C4-2B (cell line): ENCODE measurements around the gene ACTL8.
"Not testable (repeated sequence)": the region's sequence is repeated elsewhere in the genome, so short reads cannot be mapped to it uniquely, and the experiment has no call there.

Experiments used
- H3K27ac ChIP-seq: fragments of 450-650 bp; 2 replicates; pipeline ENCODE4 v1.5.1; 2017
- ZFX ChIP-seq: fragments of 450-650 bp; IDR thresholded peaks from 2 replicates; pipeline ENCODE4 v1.6.1; 2017
- TF ChIP-seq, protein P1 (sequence below): fragments of 450-650 bp; conservative IDR thresholded peaks from 2 replicates; pipeline ENCODE4 v1.5.1; 2017; ENCODE audit warnings: mild to moderate bottlenecking

The ACTL8 gene

DNA sequence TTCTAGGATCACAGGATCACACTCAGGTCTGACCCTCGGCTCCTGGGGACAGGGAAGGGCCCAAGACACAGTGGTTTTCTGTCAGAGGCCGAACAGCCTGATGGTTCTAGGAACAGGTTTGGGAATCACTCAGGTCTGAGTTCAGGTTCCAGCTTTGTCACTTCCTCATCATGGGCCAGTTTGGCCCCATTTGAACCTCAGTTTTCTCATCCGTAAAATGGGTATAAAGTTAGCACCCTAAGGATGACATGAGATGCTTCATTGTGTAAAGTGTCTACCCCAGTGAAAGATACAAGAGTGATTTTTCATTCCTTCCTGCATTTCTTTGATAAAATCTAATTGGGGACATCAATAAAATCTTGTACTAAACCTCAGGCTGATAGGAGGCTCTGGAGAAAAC is 11.2 kb upstream of the ACTL8 start:
- TF ChIP-seq, protein P1, sequence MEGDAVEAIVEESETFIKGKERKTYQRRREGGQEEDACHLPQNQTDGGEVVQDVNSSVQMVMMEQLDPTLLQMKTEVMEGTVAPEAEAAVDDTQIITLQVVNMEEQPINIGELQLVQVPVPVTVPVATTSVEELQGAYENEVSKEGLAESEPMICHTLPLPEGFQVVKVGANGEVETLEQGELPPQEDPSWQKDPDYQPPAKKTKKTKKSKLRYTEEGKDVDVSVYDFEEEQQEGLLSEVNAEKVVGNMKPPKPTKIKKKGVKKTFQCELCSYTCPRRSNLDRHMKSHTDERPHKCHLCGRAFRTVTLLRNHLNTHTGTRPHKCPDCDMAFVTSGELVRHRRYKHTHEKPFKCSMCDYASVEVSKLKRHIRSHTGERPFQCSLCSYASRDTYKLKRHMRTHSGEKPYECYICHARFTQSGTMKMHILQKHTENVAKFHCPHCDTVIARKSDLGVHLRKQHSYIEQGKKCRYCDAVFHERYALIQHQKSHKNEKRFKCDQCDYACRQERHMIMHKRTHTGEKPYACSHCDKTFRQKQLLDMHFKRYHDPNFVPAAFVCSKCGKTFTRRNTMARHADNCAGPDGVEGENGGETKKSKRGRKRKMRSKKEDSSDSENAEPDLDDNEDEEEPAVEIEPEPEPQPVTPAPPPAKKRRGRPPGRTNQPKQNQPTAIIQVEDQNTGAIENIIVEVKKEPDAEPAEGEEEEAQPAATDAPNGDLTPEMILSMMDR: no peak
- no peak for TF ChIP-seq ZFX
- H3K27ac ChIP-seq: no peak overlapping the region

DNA sequence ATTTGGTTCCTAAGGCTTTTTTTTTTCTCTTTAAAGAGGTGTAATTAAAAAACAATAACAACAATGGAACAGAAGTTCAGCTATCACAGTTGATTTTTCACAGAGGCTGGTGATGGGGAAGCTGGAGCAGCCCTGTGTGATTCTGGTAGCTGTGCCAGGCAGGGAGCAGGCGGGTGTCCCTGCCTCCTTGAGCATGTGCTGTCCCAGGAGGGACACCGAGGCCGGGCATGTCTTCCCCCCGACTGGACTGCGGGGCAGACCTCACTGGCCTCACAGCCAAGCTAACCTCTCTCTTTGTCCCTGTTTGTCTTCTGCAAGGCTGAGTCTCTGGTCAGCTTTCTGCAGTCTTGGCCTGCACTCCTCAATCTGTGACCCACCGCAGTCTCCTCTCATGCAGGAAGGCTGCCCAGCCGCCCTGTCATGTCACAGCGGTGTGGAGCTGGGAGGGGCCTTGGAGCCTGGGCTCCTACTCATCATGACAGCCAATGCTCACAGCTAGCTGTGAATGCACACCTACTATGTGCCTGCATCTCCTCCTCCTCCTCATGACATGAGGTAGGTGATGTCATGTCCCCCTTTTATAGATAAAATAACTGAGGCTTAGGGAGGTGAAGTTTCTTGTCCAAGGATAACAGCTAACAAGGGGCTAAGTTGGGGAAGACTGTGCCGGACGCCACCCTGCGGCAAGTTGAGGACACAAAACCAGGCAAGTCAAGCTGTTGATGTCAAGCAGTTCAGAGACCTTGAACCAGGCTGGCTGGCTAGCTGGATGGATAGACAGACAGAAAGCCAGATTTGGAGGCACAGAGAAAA is 10.3 kb upstream of the ACTL8 start:
- H3K27ac ChIP-seq: no peak overlapping the region
- TF ChIP-seq ZFX: no peak
- TF ChIP-seq, protein P1: no peak

DNA sequence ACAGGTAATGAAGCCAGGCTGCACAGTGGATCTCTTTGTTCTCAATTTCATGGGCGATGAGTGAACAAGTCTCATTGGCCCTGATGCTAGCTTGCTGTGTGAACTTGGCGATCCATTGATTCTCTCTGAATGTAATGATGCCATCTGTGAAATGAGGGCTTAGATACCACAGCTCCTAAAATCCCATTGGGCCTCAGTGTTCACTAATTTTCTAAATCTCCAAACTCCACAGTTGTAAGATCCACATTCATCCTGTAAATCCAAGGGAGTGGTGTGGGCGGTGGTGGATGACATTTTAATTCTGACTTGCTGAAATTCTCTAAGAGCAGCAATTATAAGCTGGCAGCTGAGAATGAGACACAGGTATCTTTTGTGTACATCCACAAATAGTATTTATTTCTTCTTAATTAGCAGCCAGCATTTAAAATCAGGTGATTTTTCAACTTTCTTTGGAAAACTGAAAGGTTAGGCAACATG is 9.6 kb upstream of the ACTL8 start:
- TF ChIP-seq, protein P1: no peak
- TF ChIP-seq ZFX: no peak
- no peak overlapping the region for H3K27ac ChIP-seq

DNA sequence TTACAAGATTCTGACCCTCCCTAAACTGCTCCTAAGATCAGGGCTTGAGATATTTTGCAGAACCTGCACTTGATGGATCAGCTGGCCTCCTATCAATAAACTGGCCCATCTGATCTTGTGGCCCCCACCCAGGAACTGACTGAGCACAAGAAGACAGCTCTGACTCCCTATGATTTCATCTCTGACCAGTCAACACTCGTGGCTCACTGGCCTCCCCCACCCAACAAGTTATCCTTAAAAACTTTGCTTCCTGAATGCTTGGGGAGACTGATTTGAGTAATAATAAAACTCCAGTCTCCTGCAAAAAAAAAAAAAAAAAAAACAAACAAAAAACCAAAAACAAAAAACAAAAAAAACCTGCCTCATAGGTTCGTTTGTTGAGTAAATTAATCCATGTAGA is 8.9 kb upstream of the ACTL8 start:
- not testable (repeated sequence) for H3K27ac ChIP-seq

DNA sequence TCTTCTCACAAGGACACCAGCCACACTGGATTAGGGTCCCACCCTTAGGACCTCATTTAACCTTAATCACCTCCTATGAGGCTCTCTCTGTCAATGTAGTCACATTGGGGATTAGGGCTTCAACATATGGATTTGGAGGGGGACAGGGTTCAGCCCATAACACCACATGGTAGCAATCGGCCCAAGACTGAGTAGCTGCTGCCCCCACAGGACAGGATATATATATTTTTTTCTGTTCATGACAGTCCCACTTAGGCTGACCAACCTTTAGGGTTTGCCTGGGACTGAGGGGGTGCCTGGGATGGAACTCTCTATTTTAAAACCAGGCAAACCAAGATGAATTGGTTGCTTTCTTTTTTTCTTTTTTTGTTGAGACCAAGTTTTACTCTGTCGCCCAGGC is 8.2 kb upstream of the ACTL8 start:
- TF ChIP-seq, protein P1: no peak
- no peak for TF ChIP-seq ZFX
- H3K27ac ChIP-seq: no peak overlapping the region

DNA sequence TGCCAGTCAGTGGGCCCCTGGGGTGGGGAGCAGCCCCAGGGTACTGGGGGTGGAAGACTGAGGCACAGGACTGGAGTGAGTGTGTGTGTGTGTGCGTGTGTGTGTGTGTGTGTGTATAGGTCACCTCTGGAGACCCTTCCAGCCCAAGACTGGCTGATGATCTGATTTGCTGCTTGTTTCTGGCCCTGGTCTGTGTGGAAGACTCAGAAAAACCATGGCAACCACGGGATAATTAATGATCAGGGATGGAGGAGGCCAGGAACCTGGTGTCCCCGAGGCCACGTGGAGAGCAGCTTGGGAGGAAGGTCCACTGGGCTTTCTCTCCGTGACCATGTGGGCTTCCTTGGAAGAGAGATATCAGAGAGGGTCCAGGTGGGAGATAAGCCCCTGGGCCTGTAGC is 4.8 kb upstream of the ACTL8 start:
- no peak overlapping the region for H3K27ac ChIP-seq
- no peak for TF ChIP-seq ZFX
- TF ChIP-seq, protein P1: no peak

DNA sequence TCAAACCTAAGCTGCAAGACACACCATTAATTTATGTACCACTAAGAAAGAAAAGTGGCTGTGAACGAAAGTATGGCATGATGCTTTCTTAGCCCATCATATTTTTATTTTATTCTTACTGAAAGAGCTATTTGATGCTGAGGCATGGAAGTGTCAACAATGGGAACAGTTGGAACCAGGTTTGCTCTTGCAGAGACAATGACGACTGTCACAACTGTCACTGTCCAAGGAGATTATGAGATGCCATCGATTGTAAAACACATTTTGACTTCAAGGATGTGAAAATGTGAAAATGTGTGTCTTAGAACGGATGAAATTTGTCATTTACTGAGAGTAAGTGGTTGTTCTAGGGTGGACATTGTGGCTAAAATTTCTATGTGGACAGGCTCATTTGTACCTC is 2.8 kb upstream of the ACTL8 start:
- H3K27ac ChIP-seq: no peak overlapping the region
- TF ChIP-seq, protein P1: no peak
- TF ChIP-seq ZFX: no peak

DNA sequence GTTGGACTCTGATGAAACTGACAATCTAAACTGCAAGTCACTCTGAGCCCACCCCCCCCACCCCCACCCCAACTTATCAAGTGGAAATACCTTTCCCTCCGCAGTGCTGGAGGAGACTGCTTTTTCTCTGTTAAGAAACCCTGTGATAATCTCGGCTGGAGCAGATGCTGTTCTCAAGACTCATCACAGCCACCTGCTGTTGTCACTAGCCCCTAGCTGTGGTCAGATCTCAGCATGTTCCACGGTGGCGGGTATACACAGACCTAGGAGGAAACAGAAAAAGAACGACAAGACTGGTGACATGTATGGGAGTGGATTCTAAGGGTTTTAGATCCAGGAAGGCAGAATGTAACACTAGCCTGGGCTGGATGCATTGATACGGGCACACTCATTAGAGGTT is 2.3 kb downstream of the ACTL8 start:
- H3K27ac ChIP-seq: no peak overlapping the region
- TF ChIP-seq, protein P1: no peak
- TF ChIP-seq ZFX: no peak
